GM19372 (cell line): Measurements from ENCODE around the gene MEDAG.

Experiments used
- ATAC-seq: cut with Tn5 transposase; IDR thresholded peaks from one replicate; pipeline ENCODE4 v1.9.1; 2021; ENCODE audit warnings: mild to moderate bottlenecking, low read depth, moderate library complexity; ENCODE audit not compliant: unreplicated experiment

MEDAG gene

GRCh38 chr13:30905932-30906383 lies at the start of gene MEDAG:
Gene MEDAG (plus strand): TSS chr13:30906271. CDS start chr13:30906516, 245 bp downstream.
- ATAC-seq: no peak

DNA sequence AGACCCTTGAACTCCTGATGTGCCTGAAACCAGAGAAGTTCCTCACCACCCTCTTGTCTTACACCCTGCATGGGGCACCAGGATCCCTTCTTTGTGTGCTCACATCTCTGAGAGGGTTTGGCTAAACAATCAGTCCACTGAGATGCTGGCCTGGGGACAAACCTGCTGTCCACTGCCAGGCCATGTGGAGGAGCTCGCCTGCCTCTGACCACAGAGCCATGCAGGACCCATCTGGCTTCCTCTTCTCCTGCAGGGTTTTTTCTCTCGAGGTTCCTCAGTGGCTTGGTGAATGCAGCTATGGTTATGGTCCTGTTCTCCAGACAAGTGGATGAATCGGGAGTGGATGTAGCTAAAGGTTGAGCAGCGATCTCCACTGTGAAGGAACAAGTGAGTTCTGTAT lies 49.1 kb upstream of the MEDAG start:
- ATAC-seq: no peak

DNA sequence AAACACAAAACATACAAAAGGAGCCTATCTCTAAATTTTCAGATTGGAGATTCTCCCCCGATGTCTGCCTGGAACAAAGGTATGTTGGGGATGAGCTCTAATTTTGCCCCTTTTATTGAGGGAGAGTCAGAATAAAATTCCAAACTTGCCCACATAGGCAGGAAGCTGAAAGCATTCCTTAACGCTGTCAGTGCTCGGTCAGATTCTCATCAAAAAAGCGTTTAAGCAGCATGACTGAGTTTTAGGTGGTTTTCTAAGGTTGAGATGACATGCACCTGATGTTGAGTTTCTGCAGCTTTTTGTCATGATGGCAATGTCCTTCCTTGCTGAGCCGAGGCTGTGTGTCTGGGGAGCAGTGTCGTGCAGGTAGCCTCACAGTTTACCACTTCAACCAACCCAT lies 48.4 kb upstream of the MEDAG start:
- no peak for ATAC-seq

DNA sequence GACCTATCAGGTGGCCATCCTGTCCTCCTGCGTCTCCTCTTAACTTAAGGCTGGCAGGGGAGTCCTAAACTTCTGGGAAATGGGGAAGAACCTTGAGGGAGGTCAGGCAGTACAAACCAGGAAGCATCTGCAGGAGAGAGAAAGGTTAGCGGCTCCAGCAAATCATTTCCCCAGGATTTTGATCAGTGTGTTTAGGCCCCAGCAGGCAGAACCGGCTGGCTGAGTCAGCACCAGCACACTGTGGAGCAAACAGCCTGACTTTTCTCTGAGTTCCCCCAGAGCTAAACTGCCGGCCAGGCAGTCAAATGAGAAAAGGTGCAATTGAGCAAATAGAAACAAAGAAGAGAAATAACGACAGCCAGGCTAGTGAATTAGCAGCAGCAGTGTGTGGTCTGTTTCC lies 46.7 kb upstream of the MEDAG start:
- no peak for ATAC-seq

DNA sequence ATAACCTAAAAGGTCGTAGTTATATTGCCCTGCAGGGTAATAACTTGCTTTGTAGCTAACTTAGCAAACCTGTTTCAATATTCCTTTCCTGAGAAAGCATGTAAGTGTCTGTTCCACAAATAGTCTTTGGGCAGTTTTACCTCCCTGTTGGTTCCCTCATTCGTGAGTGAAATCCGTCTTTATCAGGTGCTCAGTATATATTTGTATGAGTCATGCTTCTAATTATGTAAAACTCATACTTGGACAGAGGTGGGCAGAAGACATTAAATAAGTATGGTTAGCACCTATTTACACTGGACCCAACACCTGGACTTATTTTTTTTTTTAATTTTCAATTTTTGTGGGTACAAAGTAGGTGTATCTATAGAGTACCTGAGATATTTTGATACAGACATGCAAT lies 44.9 kb upstream of the MEDAG start:
- no peak for ATAC-seq

- ATAC-seq: no peak
Observed at GRCh38 chr13:30861836-30862467, 44.1 kb upstream of the MEDAG start.

GRCh38 chr13:30862707-30863106 lies 43.4 kb upstream of the MEDAG start:
- no peak for ATAC-seq

- no peak for ATAC-seq
Observed at GRCh38 chr13:30863231-30863630, 42.8 kb upstream of the MEDAG start.

GRCh38 chr13:30863796-30864195 lies 42.3 kb upstream of the MEDAG start:
- ATAC-seq: no peak

GRCh38 chr13:30864433-30865122 lies 41.5 kb upstream of the MEDAG start:
- ATAC-seq: no peak

- peak; percentile 91 for ATAC-seq
Observed at GRCh38 chr13:30865123-30866049, 40.7 kb upstream of the MEDAG start.

DNA sequence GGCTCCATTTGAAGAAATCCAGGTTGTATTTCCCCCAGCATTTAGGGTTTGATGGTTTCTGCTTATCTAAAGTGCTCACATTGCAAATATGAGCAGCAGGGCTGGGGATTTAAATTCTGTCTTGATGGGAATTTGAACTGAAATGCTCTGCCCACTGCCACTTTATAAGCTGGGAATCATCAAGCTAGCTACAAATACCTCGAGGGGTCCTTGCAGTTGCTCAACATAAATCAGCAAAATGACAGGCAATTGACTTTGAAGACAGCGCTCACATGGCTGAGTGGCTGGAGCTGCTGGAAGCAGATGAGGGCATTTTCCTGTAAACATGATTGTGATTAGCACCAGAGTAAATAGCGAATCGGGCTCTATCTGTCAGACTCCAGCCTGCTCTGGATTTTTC lies 39.4 kb upstream of the MEDAG start:
- ATAC-seq: no peak

DNA sequence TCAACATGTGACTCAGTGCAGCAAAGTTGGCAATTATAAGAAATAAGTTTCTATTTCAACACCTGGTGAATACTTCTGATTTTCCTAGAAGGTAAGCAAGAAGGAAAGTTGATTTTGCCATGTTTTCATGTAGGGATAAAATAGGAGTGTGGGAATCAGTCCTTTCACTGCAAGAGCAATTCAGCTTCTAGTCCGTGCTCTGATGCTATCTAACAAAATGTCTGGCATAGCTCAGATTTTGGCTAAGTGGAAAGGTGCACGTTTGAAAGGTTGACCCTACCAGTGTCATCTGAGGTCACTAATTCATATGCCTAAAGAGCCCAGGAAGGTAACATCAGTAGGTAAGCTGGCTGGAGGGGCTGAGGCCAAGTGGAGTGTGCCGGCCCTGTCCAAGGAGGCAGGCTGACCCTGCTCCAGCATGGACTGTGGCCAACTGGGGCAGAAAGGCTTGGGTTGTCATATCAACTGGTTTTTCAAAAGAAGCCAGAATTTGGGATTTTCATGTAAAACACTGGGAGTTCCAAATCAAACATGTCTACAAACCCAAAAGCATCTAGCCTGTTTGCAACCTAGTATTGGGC lies 38.9 kb upstream of the MEDAG start:
- no peak for ATAC-seq

- ATAC-seq: no peak
Observed at GRCh38 chr13:30868799-30869470, 37.1 kb upstream of the MEDAG start.

GRCh38 chr13:30869491-30869890 lies 36.6 kb upstream of the MEDAG start:
- ATAC-seq: no peak

DNA sequence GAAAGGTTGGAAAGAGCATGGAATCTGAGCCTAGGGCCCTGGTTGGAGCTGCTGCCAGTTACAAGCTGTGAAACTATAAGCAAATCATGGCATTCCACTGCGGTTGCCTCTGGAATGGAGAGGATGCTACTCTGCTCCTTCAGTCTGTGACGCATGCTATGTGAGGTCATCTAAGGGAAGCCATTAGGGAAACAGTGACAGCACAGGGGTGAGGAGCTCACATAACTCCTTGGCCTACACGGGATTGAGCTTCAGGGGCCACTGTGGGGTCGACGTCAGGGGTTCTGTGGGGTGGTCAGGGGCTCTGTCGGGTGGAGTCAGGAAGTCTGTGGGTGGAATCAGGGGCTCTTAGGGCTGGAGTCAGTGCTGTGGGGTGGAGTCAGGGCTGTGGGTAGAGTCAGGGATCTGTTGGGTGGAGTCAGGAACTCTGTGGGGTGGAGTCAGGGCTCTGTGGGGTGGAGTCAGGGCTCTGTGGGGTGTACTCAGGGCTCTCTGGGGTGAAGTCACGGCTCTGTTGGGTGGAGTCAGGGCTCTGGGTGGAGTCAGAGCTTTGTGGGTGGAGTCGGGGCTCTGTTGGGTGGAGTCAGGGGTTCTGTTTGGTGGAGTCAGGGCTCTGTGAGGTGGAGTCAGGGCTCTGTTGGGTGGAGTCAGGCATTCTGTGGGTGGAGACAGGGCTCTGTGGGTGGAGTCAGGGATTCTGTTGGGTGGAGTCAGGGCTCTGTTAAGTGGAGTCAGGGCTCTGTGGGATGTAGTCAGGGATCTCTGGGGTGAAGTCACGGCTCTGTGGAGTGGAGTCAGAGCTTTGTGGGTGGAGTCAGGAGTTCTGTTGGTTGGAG lies 35.8 kb upstream of the MEDAG start:
- no peak for ATAC-seq

DNA sequence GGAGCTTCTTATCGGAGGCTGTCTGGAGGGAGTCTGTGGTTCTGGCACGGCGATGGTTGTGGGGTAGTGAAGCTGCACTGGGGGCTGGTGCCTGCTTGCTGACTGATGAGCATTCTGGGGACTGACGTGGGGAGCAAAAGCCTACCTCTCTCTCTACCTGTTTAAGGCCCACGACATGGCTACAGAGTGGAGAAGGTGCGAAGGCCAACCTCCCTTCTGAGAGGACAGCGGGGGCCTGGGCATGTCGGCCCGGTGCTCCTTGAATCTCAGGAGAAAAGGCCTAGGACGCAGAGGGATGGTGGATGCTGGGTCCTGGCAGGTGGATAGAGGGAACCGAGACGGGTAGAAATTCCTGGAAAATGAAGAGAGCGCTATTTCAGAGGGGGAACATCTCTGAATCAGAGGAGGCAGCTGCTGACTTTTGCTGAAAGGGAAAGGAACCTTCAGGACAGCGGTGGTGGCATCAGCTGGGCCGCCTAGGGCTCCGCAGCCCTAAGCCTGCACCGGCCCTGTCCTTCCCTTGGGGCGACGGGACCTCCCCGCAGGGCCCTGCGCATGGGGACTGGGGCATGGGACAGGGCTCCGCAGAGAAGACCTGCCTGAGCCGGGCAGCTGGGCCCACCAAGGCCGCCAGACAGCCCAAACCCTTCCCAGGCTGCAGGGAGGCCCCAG lies 35.0 kb upstream of the MEDAG start:
- ATAC-seq: no peak

DNA sequence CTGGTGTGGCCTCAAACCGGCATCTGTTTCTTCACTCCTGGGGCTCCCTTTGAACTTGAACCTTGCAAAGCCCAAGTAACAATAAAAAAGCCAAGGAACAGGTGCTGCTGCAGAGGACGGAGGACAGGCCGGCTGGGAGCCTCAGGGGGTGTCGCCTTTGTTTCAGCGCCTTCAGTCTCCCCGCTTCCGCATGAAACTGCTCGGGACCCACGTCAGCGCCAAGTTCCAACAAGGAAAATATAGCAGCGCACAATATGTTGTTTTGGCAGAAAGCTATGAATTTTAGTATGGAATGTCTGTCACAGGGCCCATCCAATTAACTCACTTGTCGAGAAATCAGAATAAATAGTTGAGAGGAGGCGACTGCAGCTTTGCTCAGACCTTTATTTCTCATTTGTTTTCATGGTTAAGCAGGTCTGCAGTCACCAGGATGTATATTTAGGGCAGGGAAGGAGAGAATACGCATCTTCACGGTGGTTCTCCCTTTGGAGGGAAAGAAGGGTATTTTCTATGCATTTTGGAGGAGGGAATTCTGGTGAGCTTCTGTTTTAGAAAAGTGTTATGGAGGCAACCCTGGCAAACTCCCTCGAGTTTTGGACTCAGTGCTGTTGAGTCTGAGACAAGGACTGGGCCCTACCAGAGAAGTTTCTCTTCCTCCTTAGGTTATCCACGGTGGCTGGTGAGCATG lies 34.3 kb upstream of the MEDAG start:
- no peak for ATAC-seq

GRCh38 chr13:30872276-30872594 lies 33.8 kb upstream of the MEDAG start:
- no peak for ATAC-seq
